PC-3 (cell line): ENCODE data around the gene COL6A2.

Experiments
- EZH2 ChIP-seq: fragments of 300-600 bp; sonication (generic); IDR thresholded peaks from one replicate; pipeline ENCODE4 v1.6.1; 2017; ENCODE audit warnings: antibody characterized with exemption, mild to moderate bottlenecking, low read length; ENCODE audit not compliant: unreplicated experiment
- EZH2phosphoT487 ChIP-seq: fragments of 300-600 bp; sonication (generic); IDR thresholded peaks from 2 replicates; pipeline ENCODE4 v1.6.1; 2018; ENCODE audit warnings: mild to moderate bottlenecking, antibody characterized with exemption, low read length, borderline replicate concordance
- TF ChIP-seq, protein P1 (sequence below): fragments of 300-600 bp; sonication (generic); conservative IDR thresholded peaks from 2 replicates; pipeline ENCODE4 v1.5.1; 2017; ENCODE audit warnings: antibody characterized with exemption, low read depth, mild to moderate bottlenecking, low read length

GRCh38 chr21:46091118-46091517 lies 6.8 kb upstream of the COL6A2 start:
- TF ChIP-seq, protein P1, sequence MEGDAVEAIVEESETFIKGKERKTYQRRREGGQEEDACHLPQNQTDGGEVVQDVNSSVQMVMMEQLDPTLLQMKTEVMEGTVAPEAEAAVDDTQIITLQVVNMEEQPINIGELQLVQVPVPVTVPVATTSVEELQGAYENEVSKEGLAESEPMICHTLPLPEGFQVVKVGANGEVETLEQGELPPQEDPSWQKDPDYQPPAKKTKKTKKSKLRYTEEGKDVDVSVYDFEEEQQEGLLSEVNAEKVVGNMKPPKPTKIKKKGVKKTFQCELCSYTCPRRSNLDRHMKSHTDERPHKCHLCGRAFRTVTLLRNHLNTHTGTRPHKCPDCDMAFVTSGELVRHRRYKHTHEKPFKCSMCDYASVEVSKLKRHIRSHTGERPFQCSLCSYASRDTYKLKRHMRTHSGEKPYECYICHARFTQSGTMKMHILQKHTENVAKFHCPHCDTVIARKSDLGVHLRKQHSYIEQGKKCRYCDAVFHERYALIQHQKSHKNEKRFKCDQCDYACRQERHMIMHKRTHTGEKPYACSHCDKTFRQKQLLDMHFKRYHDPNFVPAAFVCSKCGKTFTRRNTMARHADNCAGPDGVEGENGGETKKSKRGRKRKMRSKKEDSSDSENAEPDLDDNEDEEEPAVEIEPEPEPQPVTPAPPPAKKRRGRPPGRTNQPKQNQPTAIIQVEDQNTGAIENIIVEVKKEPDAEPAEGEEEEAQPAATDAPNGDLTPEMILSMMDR: no peak
- TF ChIP-seq EZH2 (no peak), EZH2phosphoT487 (no peak)
